Gastroesophageal sphincter (tissue), 3 donors: ENCODE measurements around the gene GC.

ENCODE experiments used
- EP300 ChIP-seq: sonication (generic); formaldehyde crosslinking; IDR thresholded peaks from one replicate; pipeline ENCODE4 v1.6.1; 2017; ENCODE audit warnings: antibody characterized with exemption, mild to moderate bottlenecking
- POLR2A ChIP-seq, 2 donors: fragments of 450-650 bp; IDR thresholded peaks; one replicate each; pipeline ENCODE4 v1.6.1; 2017; ENCODE audit warnings: antibody characterized with exemption in 2 of 2, mild to moderate bottlenecking in 2 of 2, moderate library complexity in 1 of 2
- TF ChIP-seq, protein P1 (sequence below), 4 experiments: fragments of 200-600 bp in 2 of 4; fragments of 450-650 bp in 2 of 4; sonication (generic) in 1 of 4; IDR thresholded peaks; one replicate each; pipeline ENCODE4 v1.5.1; 2017 to 2019; ENCODE audit warnings: antibody characterized with exemption in 4 of 4, mild to moderate bottlenecking in 2 of 4, moderate library complexity in 2 of 4

DNA sequence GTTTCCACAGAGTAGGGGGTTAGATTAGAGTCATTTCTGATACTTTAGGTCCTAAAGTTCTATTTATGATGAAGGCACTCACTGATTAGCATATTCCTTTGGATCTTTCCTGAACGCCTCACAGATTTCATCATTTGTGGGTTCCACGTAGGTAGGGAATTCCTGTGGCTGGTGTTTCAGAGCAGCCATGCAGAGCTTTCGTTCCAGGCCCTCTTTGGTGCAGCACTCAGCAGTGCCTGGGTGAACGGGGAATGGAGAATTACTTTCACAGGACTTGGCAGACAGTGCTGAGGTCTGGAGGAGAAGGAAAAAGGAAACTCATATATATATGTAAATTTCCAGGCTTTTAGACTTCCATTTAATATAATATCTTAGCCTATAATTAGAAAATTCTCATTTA lies 18.5 kb downstream of the GC start:
- TF ChIP-seq, protein P1, sequence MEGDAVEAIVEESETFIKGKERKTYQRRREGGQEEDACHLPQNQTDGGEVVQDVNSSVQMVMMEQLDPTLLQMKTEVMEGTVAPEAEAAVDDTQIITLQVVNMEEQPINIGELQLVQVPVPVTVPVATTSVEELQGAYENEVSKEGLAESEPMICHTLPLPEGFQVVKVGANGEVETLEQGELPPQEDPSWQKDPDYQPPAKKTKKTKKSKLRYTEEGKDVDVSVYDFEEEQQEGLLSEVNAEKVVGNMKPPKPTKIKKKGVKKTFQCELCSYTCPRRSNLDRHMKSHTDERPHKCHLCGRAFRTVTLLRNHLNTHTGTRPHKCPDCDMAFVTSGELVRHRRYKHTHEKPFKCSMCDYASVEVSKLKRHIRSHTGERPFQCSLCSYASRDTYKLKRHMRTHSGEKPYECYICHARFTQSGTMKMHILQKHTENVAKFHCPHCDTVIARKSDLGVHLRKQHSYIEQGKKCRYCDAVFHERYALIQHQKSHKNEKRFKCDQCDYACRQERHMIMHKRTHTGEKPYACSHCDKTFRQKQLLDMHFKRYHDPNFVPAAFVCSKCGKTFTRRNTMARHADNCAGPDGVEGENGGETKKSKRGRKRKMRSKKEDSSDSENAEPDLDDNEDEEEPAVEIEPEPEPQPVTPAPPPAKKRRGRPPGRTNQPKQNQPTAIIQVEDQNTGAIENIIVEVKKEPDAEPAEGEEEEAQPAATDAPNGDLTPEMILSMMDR (IDR thresholded peaks at IDR 0.05), result no peak
- TF ChIP-seq POLR2A (IDR thresholded peaks at IDR 0.05), result no peak
- TF ChIP-seq EP300, result no peak
